GM21576 (cell line): ENCODE measurements around the gene XAB2.

Source experiments
- ATAC-seq: cut with Tn5 transposase; IDR thresholded peaks from one replicate; pipeline ENCODE4 v1.9.1; 2021; ENCODE audit warnings: mild to moderate bottlenecking, moderate library complexity; ENCODE audit not compliant: unreplicated experiment

The XAB2 gene

GRCh38 chr19:7612282-7613274 is 16.8 kb downstream of the XAB2 start:
- ATAC-seq, result no peak

GRCh38 chr19:7611541-7612279 is 17.6 kb downstream of the XAB2 start:
- ATAC-seq, result no peak

- no peak for ATAC-seq
Observed at GRCh38 chr19:7610491-7611240, 18.7 kb downstream of the XAB2 start.

GRCh38 chr19:7607874-7608560 is 21.3 kb downstream of the XAB2 start:
- no peak for ATAC-seq

GRCh38 chr19:7607212-7607873 is 22.0 kb downstream of the XAB2 start:
- ATAC-seq, result no peak

GRCh38 chr19:7606289-7606688 is 23.1 kb downstream of the XAB2 start:
- ATAC-seq, result no peak

GRCh38 chr19:7605490-7606222 is 23.7 kb downstream of the XAB2 start:
- no peak for ATAC-seq

GRCh38 chr19:7603919-7604318 is 25.4 kb downstream of the XAB2 start:
- no peak for ATAC-seq

GRCh38 chr19:7602935-7603497 is 26.3 kb downstream of the XAB2 start:
- no peak for ATAC-seq

GRCh38 chr19:7602240-7602934 is 27.0 kb downstream of the XAB2 start:
- no peak for ATAC-seq

GRCh38 chr19:7600721-7601120 is 28.6 kb downstream of the XAB2 start:
- no peak for ATAC-seq

- ATAC-seq, result no peak
Observed at GRCh38 chr19:7598180-7598579, 31.2 kb downstream of the XAB2 start.

GRCh38 chr19:7597689-7598088 is 31.7 kb downstream of the XAB2 start:
- no peak for ATAC-seq

- no peak for ATAC-seq
Observed at GRCh38 chr19:7596211-7596937, 33.0 kb downstream of the XAB2 start.

- ATAC-seq, result no peak
Observed at GRCh38 chr19:7595466-7596133, 33.7 kb downstream of the XAB2 start, which contains the start of gene CAMSAP3. Gene CAMSAP3, plus strand, starts transcription at chr19:7595863. Its CDS starts 140 bp downstream, at chr19:7596003.

- ATAC-seq, result no peak
Observed at GRCh38 chr19:7590256-7590655, 39.1 kb downstream of the XAB2 start.

GRCh38 chr19:7589822-7590221 is 39.5 kb downstream of the XAB2 start:
- no peak for ATAC-seq
